Transverse colon (tissue), 4 donors: ENCODE measurements around the gene COLEC11. TPM values are rescaled to one million over a fixed set of nuclear protein-coding genes. Genes with fewer than 3 reads are reported as not detected.
"Not testable (repeated sequence)": the region's sequence is repeated elsewhere in the genome, so short reads cannot be mapped to it uniquely, and the experiment has no call there.

Experiments used
- DNase-seq: peaks from one replicate; pipeline ENCODE4 v3.0.0-alpha.2; 2019
- H3K27ac ChIP-seq, 4 donors: fragments of 200-600 bp; sonication (generic); 2 replicates each; pipeline ENCODE4 v1.5.1; 2016 to 2018; ENCODE audit warnings: inconsistent platforms in 4 of 4
- H3K27me3 ChIP-seq: fragments of 200-600 bp; sonication (generic); 2 replicates; pipeline ENCODE4 v1.5.1; 2017; ENCODE audit warnings: inconsistent platforms
- H3K36me3 ChIP-seq, 4 donors: fragments of 200-600 bp; sonication (generic); 2 replicates each; pipeline ENCODE4 v1.5.1; 2017 to 2019; ENCODE audit warnings: inconsistent platforms in 4 of 4
- H3K4me1 ChIP-seq, 4 donors: fragments of 200-600 bp; sonication (generic); 2 replicates each; pipeline ENCODE4 v1.5.1; 2017 to 2020; ENCODE audit warnings: inconsistent platforms in 4 of 4
- H3K4me3 ChIP-seq, 4 donors: fragments of 200-600 bp; sonication (generic); 1 replicate in 1 of 4; 2 replicates in 3 of 4; pipeline versions ENCODE4 v1.5.1 to v1.6.1; 2017 to 2019; ENCODE audit warnings: inconsistent platforms in 4 of 4
- H3K9me3 ChIP-seq, 2 donors: fragments of 200-600 bp; sonication (generic); 2 replicates each; pipeline ENCODE4 v1.5.1; 2017 to 2019; ENCODE audit warnings: inconsistent platforms in 2 of 2
- CTCF ChIP-seq, 5 experiments: fragments of 200-600 bp in 3 of 5; fragments of 450-650 bp in 2 of 5; sonication (generic) in 3 of 5; IDR thresholded peaks; 1 replicate in 2 of 5; 2 replicates in 3 of 5; pipeline ENCODE4 v1.5.1; 2016 to 2017; ENCODE audit warnings: antibody characterized with exemption in 5 of 5, inconsistent platforms in 3 of 5, mild to moderate bottlenecking in 2 of 5, moderate library complexity in 1 of 5
- EP300 ChIP-seq: sonication (generic); formaldehyde crosslinking; IDR thresholded peaks from one replicate; pipeline ENCODE4 v1.6.1; 2017; ENCODE audit warnings: antibody characterized with exemption, low read depth
- POLR2A ChIP-seq: fragments of 450-650 bp; IDR thresholded peaks from one replicate; pipeline ENCODE4 v1.6.1; 2016; ENCODE audit warnings: antibody characterized with exemption, mild to moderate bottlenecking, moderate library complexity
- POLR2AphosphoS5 ChIP-seq, 3 donors: sonication (generic); formaldehyde crosslinking; IDR thresholded peaks; one replicate each; pipeline ENCODE4 v1.6.1; 2016; ENCODE audit warnings: antibody characterized with exemption in 3 of 3
- WGBS, 2 donors: methylation state at CpG; one replicate each; pipeline ENCODE4 v1.1.5; 2018; ENCODE audit warnings: low coverage in 1 of 2; 5-methylcytosine and 5-hydroxymethylcytosine counted together
- in situ Hi-C, 4 donors: fragments of 200-750 bp; cut with MboI; loops; one replicate each; pipeline versions ENCODE4 v1.15.0 to v1.15.1; 2017; ENCODE audit warnings: low sequenced_read_pairs in 3 of 4, low pct_ligation_motif_present in 1 of 4, low pct_unique_long_range_greater_than_20kb in 1 of 4
- intact Hi-C: fragments of 100-400 bp; cut with DNase I; formaldehyde crosslinking; loops from one replicate; pipeline ENCODE4 v1.15.1; 2023; ENCODE audit warnings: low total_unique reads
- total RNA-seq, 4 donors: library from RNA; depleted of rRNA; stranded (reverse); fragments of >200 nt; gene quantifications; one replicate each; pipeline ENCODE4 v1.1.0, GENCODE V29; 2016

Gene COLEC11
- total RNA-seq, 4 donors from 2014 or later = 1.6 to 2.0 TPM; not detected in 2

- no peaks in the 10 kb centered on the region for H3K27me3 ChIP-seq
- no peak for DNase-seq
- TF ChIP-seq POLR2A (no peak), POLR2AphosphoS5 (IDR thresholded peaks at IDR 0.05) (no peak), CTCF (IDR thresholded peaks at IDR 0.05) (no peak), EP300 (no peak)
- H3K9me3 ChIP-seq = no peaks in the 10 kb centered on the region
- intact Hi-C loops = loop anchor here (10.0 kb wide), 1 partner anchor 235 kb away; no protein-coding TSS in a partner anchor
- peak overlapping the region in 3 of 4 donors; percentile 11 to 54 (median 32) for H3K27ac ChIP-seq
- no peak overlapping the region for H3K4me3 ChIP-seq
- in situ Hi-C loops = loop anchor here in 1 of 4 donors (25.0 kb wide), 1 partner anchor 1522 kb away; no protein-coding TSS in a partner anchor
- 77% methylated on average over 26 of the region's 26 CpGs; no CpG with 5 or more reads in 1 of the 2 donors for WGBS, 2 donors
- no peaks in the 10 kb centered on the region for H3K36me3 ChIP-seq
- no peaks in the 10 kb centered on the region for H3K4me1 ChIP-seq
Observed at GRCh38 chr2:3659447-3660432, 64.8 kb downstream of the COLEC11 start.

- H3K4me3 ChIP-seq, H3K9me3 ChIP-seq, H3K27ac ChIP-seq, intact Hi-C loops, H3K4me1 ChIP-seq, H3K36me3 ChIP-seq, H3K27me3 ChIP-seq, DNase-seq: not testable (repeated sequence)
- in situ Hi-C loops = loop anchor here in 1 of 4 donors (25.0 kb wide), 1 partner anchor 1523 kb away; no protein-coding TSS in a partner anchor
- WGBS, 2 donors = 58 to 64% methylated on average over 3 to 7 of the region's 7 CpGs
Observed at GRCh38 chr2:3660640-3661039, 65.7 kb downstream of the COLEC11 start.

GRCh38 chr2:3661149-3661660 lies 66.3 kb downstream of the COLEC11 start:
- no peaks in the 10 kb centered on the region for H3K4me1 ChIP-seq
- H3K27me3 ChIP-seq = no peaks in the 10 kb centered on the region
- TF ChIP-seq POLR2AphosphoS5 (IDR thresholded peaks at IDR 0.05) (no peak), POLR2A (no peak), EP300 (no peak), CTCF (IDR thresholded peaks at IDR 0.05) (no peak)
- in situ Hi-C loops (loop anchor here in 1 of 4 donors (25.0 kb wide), 1 partner anchor 1524 kb away; no protein-coding TSS in a partner anchor), intact Hi-C loops (no loop called here)
- H3K4me3 ChIP-seq = no peak overlapping the region
- H3K9me3 ChIP-seq = no peaks in the 10 kb centered on the region
- DNase-seq = no peak
- H3K36me3 ChIP-seq = no peaks in the 10 kb centered on the region
- WGBS, 2 donors = 90 to 100% methylated on average over 1 to 3 of the region's 3 CpGs
- H3K27ac ChIP-seq = no peak overlapping the region

- Histone ChIP-seq H3K36me3 (no peaks in the 10 kb centered on the region), H3K4me1 (no peaks in the 10 kb centered on the region), H3K4me3 (no peak overlapping the region), H3K27ac (no peak overlapping the region), H3K9me3 (no peaks in the 10 kb centered on the region), H3K27me3 (no peaks in the 10 kb centered on the region)
- intact Hi-C loops (no loop called here), in situ Hi-C loops (loop anchor here in 1 of 4 donors (25.0 kb wide), 1 partner anchor 1525 kb away; no protein-coding TSS in a partner anchor)
- no peak for DNase-seq
- WGBS, 2 donors = 60 to 87% methylated on average over 1 to 6 of the region's 6 CpGs
- TF ChIP-seq POLR2AphosphoS5 (IDR thresholded peaks at IDR 0.05) = no peak
- no peak for TF ChIP-seq EP300
- no peak for TF ChIP-seq POLR2A
- no peak for TF ChIP-seq CTCF (IDR thresholded peaks at IDR 0.05)
Observed at GRCh38 chr2:3662239-3662638, 67.3 kb downstream of the COLEC11 start.
